GM12865 (cell line): Measurements from ENCODE around the gene PRKD2.

Experiments used
- DNase-seq: peaks from one replicate; pipeline ENCODE4 v3.0.0; 2010; ENCODE audit warnings: low read depth
- H3K4me3 ChIP-seq: 2 replicates; pipeline ENCODE4 v1.5.1; 2011; ENCODE audit warnings: mild to moderate bottlenecking, low read depth, low read length, control low read depth
- TF ChIP-seq, protein P1 (sequence below): IDR thresholded peaks from 2 replicates; pipeline ENCODE4 v1.5.1; 2011; ENCODE audit warnings: low read length, control low read depth, low read depth, inconsistent platforms; ENCODE audit not compliant: insufficient read depth; ENCODE audit errors: missing control alignments

PRKD2 gene

DNA sequence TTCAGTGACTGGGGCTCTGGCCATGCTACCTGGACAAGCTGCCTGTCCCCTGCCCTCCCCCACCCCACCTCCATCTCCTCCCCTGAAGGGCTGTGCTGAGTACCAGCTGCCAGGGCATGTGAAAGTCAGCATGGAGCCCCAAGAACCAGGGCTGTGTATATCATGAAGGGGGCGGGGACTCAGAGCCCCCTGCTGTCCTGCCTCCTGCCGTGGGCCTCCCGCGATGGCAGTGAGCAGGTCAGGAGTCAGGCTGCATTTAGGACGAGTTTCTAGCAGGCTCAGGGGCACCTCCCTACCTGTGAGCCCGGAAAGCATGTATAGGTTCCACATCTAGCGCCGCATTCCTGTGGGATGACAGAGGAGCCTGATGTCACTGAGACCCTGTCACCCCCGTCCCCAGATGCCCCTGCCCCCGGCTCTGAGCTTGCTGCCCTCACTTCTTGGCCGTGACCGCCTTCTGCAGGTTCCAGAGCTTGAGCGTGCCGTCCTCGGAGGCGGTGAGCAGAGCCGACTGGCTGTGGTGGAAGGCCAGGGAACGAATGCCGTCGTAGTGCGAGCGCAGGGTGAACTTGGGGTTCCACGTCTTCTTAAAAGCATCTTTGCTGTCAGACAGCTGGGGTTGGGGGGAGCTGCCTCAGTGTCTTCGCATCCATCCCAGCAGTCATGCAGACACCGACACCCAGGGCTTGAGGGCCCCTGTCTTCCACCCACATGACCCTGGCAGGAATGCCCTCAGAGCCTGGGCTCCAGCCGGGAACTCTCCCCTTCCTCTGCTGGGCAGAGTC, 8.3 kb upstream of the PRKD2 start:
- TF ChIP-seq, protein P1, sequence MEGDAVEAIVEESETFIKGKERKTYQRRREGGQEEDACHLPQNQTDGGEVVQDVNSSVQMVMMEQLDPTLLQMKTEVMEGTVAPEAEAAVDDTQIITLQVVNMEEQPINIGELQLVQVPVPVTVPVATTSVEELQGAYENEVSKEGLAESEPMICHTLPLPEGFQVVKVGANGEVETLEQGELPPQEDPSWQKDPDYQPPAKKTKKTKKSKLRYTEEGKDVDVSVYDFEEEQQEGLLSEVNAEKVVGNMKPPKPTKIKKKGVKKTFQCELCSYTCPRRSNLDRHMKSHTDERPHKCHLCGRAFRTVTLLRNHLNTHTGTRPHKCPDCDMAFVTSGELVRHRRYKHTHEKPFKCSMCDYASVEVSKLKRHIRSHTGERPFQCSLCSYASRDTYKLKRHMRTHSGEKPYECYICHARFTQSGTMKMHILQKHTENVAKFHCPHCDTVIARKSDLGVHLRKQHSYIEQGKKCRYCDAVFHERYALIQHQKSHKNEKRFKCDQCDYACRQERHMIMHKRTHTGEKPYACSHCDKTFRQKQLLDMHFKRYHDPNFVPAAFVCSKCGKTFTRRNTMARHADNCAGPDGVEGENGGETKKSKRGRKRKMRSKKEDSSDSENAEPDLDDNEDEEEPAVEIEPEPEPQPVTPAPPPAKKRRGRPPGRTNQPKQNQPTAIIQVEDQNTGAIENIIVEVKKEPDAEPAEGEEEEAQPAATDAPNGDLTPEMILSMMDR = no peak
- DNase-seq = no peak
- no peak overlapping the region for H3K4me3 ChIP-seq

DNA sequence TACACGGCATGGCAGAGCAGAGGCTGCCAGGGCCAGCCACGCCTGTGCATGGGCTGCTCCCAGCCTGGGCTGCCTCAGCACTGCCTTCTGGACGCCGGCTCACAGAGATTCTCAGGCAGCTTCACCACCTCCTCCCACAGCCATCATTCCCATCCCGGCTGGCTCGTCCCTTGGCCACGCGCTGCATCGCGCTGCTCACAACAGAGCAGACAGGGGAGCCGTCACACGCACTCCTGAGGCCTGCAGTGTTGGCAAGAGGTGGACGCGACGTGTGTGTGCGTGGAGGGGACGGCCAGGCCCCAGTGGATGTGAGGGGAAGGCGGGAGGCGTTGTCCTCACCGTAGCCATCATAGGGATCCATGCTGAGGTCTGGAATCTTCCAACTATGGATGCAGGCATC, 7.6 kb upstream of the PRKD2 start:
- no peak for DNase-seq
- no peak overlapping the region for H3K4me3 ChIP-seq
- TF ChIP-seq, protein P1 = no peak

DNA sequence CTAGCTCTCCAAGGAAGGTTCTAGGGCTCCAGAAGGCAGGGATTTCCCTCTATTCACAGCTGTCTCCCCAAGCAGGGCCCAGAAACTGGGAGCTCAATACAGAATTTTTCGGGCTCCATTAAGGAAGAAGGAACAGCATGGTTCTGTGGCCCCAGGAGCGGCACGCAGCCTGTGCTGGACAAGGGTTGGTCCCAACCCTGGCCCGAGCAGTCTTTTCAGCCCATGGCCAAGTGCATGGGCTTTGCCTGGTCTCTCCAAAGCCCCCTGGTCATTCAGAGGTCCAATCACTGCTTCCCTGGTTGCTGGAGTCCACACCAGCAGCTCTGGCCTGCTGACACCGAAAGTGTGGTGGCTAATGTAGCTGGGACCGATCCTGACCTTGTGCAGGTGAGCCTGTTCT, 6.6 kb upstream of the PRKD2 start:
- TF ChIP-seq, protein P1 = no peak
- H3K4me3 ChIP-seq = no peak overlapping the region
- DNase-seq = no peak

- DNase-seq = no peak
- TF ChIP-seq, protein P1 = no peak
- no peak overlapping the region for H3K4me3 ChIP-seq
These were observed 6.1 kb upstream of the PRKD2 start for GRCh38 chr19:46723023-46723461.

DNA sequence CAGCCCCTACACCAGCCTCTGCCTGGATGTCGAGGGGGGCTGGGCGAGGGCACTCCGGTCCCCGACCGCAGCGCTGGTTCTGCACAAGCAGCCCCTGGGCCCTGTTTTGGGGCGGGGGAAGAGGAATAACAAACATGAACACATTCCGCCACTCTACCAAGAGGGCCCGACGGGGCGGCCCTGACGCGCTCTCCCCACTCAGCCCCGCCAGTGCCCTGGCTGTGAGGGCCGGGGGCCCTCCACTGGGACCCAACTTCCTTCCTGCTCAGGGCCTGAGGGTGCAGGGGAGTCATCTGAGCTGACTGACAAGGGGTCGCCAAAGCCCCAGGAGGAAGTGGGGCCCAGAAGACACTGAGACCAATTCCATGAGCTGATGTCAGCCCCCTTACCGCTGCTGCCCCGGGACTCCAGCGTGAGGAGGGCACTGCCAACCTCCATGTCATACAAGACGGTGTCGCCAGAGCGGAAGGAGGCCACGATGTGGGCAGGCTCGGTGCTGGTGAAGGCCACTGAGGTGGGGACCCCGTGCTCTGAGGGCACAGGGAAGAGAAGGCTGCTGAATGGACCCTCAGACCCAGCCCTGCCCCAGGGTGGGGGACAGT, 5.6 kb upstream of the PRKD2 start:
- TF ChIP-seq, protein P1 = no peak
- H3K4me3 ChIP-seq = no peak overlapping the region
- no peak for DNase-seq

- no peak overlapping the region for H3K4me3 ChIP-seq
- DNase-seq = no peak
- TF ChIP-seq, protein P1 = no peak
These were observed 5.1 kb upstream of the PRKD2 start for GRCh38 chr19:46722004-46722380.
